Activated naive CD8-positive, alpha-beta T cell treated with anti-CD3 and anti-CD28 coated beads, Interleukin-2, amount 10 ng/mL, durations not matched to agents 7 days and 5 days (primary cell): ENCODE data around the gene FAM83C. TPM values are rescaled to one million over a fixed set of nuclear protein-coding genes. Genes with fewer than 3 reads are reported as not detected.

Experiments used
- ATAC-seq: fragments of 150-1000 bp; cut with Tn5 transposase; one replicate; pipeline ENCODE4 v1.10.0; 2021; ENCODE audit warnings: low read depth, moderate library complexity
- POLR2A ChIA-PET: fragments of 350-600 bp; sonication (Branson Sonifier 250); formaldehyde crosslinking; loops from one replicate; lab custom pipeline; 2021; ENCODE audit warnings: antibody characterized with exemption; lab: Charles Lee
- DNase-seq: peaks from one replicate; pipeline ENCODE4 v3.0.0; 2021
- H3K27ac Mint-ChIP-seq: one replicate; pipeline ENCODE4 v1.8.0; 2022; ENCODE audit warnings: mild to moderate bottlenecking, mixed read lengths
- H3K27me3 Mint-ChIP-seq: one replicate; pipeline ENCODE4 v1.8.0; 2022; ENCODE audit warnings: mild to moderate bottlenecking, moderate library complexity, mixed read lengths
- H3K36me3 Mint-ChIP-seq: one replicate; pipeline ENCODE4 v1.8.0; 2021; ENCODE audit warnings: mild to moderate bottlenecking, mixed read lengths
- H3K4me1 Mint-ChIP-seq: one replicate; pipeline ENCODE4 v1.8.0; 2021; ENCODE audit warnings: mixed read lengths
- H3K4me3 Mint-ChIP-seq: one replicate; pipeline ENCODE4 v1.8.0; 2022; ENCODE audit warnings: mild to moderate bottlenecking, moderate library complexity, mixed read lengths
- H3K9me3 Mint-ChIP-seq: one replicate; pipeline ENCODE4 v1.8.0; 2021; ENCODE audit warnings: mixed read lengths
- total RNA-seq, 2 experiments: library from RNA; stranded (reverse); gene quantifications; one replicate each; pipeline ENCODE4 v1.2.3, GENCODE V29; 2021

FAM83C gene
- total RNA-seq, 2 experiments from 2014 or later, result not detected

- Mint-ChIP-seq H3K4me3 (no peak overlapping the region), H3K27ac (no peak overlapping the region), H3K9me3 (no peaks in the 10 kb centered on the region), H3K4me1 (peaks cover 1% of the 10 kb centered on the region), H3K36me3 (no peaks in the 10 kb centered on the region), H3K27me3 (peaks cover 10% of the 10 kb centered on the region)
- no peak for DNase-seq
- POLR2A ChIA-PET, result no interaction called here
- ATAC-seq, result no peak
These were observed 1.3 kb downstream of the FAM83C start for GRCh38 chr20:35290887-35291417.

GRCh38 chr20:35290186-35290886, 1.9 kb downstream of the FAM83C start:
- no peak for DNase-seq
- H3K27ac Mint-ChIP-seq, result no peak overlapping the region
- no peak for ATAC-seq
- POLR2A ChIA-PET, result no interaction called here
- H3K4me3 Mint-ChIP-seq, result no peak overlapping the region
- H3K36me3 Mint-ChIP-seq, result no peaks in the 10 kb centered on the region
- peaks cover 7% of the 10 kb centered on the region for H3K4me1 Mint-ChIP-seq
- H3K27me3 Mint-ChIP-seq, result peaks cover 8% of the 10 kb centered on the region
- no peaks in the 10 kb centered on the region for H3K9me3 Mint-ChIP-seq

- POLR2A ChIA-PET, result no interaction called here
- Mint-ChIP-seq H3K27me3 (no peaks in the 10 kb centered on the region), H3K27ac (no peak overlapping the region), H3K4me1 (peaks cover 15% of the 10 kb centered on the region), H3K36me3 (no peaks in the 10 kb centered on the region), H3K9me3 (no peaks in the 10 kb centered on the region), H3K4me3 (no peak overlapping the region)
- ATAC-seq (no peak), DNase-seq (no peak)
These were observed 3.7 kb downstream of the FAM83C start for GRCh38 chr20:35288325-35289060.

GRCh38 chr20:35287509-35288324, 4.5 kb downstream of the FAM83C start:
- Mint-ChIP-seq H3K4me3 (no peak overlapping the region), H3K27me3 (no peaks in the 10 kb centered on the region), H3K4me1 (peaks cover 19% of the 10 kb centered on the region), H3K9me3 (no peaks in the 10 kb centered on the region), H3K27ac (no peak overlapping the region), H3K36me3 (no peaks in the 10 kb centered on the region)
- ATAC-seq, result no peak
- no peak for DNase-seq
- POLR2A ChIA-PET, result interaction anchor here (1.3 kb wide), 1 partner anchor 10 kb away, joined by 4 read pairs; the partner anchor contains the start of gene MMP24OS

- Mint-ChIP-seq H3K4me1 (peaks cover 22% of the 10 kb centered on the region), H3K27ac (no peak overlapping the region), H3K36me3 (peaks cover 4% of the 10 kb centered on the region), H3K4me3 (no peak overlapping the region), H3K27me3 (no peaks in the 10 kb centered on the region), H3K9me3 (no peaks in the 10 kb centered on the region)
- DNase-seq (no peak), ATAC-seq (no peak)
- POLR2A ChIA-PET, result interaction anchor here (1.3 kb wide), 1 partner anchor 9 kb away, joined by 4 read pairs; the partner anchor contains the start of gene MMP24OS
These were observed 5.2 kb downstream of the FAM83C start for GRCh38 chr20:35286899-35287508.

DNA sequence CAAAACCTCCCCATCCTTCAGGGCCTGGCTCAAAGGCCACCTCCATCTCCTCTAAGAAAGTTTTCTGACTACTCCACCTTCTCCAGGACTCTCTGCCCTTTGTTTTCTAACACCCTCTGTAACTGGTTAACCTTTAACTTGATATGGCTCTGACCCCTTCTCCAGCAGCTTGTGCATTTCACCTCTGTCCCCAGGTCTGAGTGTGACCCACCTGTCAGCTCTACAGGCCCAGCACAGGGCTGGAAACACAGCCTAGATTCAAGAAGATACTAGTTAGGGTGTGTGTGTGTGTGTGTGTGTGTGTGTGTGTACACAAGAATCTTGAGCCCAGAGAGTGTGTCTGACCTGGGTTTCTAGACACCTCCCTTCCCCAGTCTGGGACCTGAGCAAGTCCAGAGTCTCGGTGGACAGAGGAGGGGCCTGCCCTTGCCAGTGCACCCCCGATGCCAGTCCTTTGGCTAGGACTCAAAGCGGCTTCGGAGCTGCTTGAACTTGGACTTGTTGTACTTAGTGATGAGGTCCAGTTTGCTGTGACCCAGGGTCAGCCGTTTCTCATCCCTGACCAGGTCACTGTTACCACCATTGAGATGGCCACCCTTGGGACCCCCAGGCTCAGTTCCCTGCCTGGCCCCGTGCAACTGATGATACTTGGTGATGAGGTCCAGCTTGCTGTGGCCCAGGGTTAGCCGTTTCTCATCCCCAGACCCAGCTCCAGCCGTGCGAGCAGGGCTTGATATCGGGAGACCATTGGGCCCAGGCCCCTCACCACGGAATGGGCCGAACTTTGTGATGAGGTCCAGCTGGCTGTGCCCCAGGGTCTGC, 5.9 kb downstream of the FAM83C start:
- ATAC-seq, result no peak
- peak overlapping the region; percentile 90 for H3K4me3 Mint-ChIP-seq
- peaks cover 22% of the 10 kb centered on the region for H3K4me1 Mint-ChIP-seq
- peaks cover 7% of the 10 kb centered on the region for H3K36me3 Mint-ChIP-seq
- H3K9me3 Mint-ChIP-seq, result no peaks in the 10 kb centered on the region
- H3K27ac Mint-ChIP-seq, result peak overlapping the region; percentile 85
- DNase-seq, result no peak
- no peaks in the 10 kb centered on the region for H3K27me3 Mint-ChIP-seq
- POLR2A ChIA-PET, result interaction anchor here (1.3 kb wide), 1 partner anchor 8 kb away, joined by 4 read pairs; the partner anchor contains the start of gene MMP24OS

DNA sequence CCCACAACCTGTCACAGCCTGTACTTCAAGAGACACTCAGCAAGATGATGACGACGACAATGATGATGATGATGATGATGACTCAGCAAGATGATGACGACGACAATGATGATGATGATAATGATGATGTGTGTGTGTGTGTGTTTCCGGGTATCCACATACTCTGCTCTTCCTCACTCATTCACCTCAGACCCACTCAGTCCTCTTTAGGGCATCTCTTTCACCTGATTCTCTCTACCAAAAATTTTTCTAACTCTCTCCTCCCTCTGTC, 6.5 kb downstream of the FAM83C start:
- Mint-ChIP-seq H3K9me3 (no peaks in the 10 kb centered on the region), H3K4me1 (peaks cover 22% of the 10 kb centered on the region), H3K36me3 (peaks cover 7% of the 10 kb centered on the region), H3K27ac (peak overlapping the region; percentile 85), H3K4me3 (peak overlapping the region; percentile 90), H3K27me3 (no peaks in the 10 kb centered on the region)
- no peak for ATAC-seq
- no peak for DNase-seq
- POLR2A ChIA-PET, result no interaction called here

GRCh38 chr20:35284992-35285805, 7.0 kb downstream of the FAM83C start:
- DNase-seq (no peak), ATAC-seq (no peak)
- H3K4me3 Mint-ChIP-seq, result peak overlapping the region; percentile 90
- no peaks in the 10 kb centered on the region for H3K27me3 Mint-ChIP-seq
- POLR2A ChIA-PET, result interaction anchor here (0.7 to 1.7 kb wide), 12 partner anchors 9 to 669 kb away, joined by 3 to 7 read pairs (median 4); partner anchors contain the start of genes CEP250, EDEM2, RBM39 and SCAND1
- peaks cover 8% of the 10 kb centered on the region for H3K36me3 Mint-ChIP-seq
- peaks cover 22% of the 10 kb centered on the region for H3K4me1 Mint-ChIP-seq
- H3K9me3 Mint-ChIP-seq, result no peaks in the 10 kb centered on the region
- H3K27ac Mint-ChIP-seq, result peak overlapping the region; percentile 85

GRCh38 chr20:35284267-35284991, 7.8 kb downstream of the FAM83C start, which contains the start of gene EIF6:
Gene EIF6 (minus strand): TSS chr20:35284772. CDS start chr20:35284487, 285 bp downstream.
- peaks cover 12% of the 10 kb centered on the region for H3K36me3 Mint-ChIP-seq
- peak; percentile 81 for DNase-seq
- peaks cover 22% of the 10 kb centered on the region for H3K4me1 Mint-ChIP-seq
- ATAC-seq, result peak; percentile 81
- no peaks in the 10 kb centered on the region for H3K9me3 Mint-ChIP-seq
- H3K4me3 Mint-ChIP-seq, result peak within 1 kb of the TSS; percentile 90
- H3K27ac Mint-ChIP-seq, result peak within 1 kb of the TSS; percentile 85
- POLR2A ChIA-PET, result interaction anchor here (0.6 to 1.7 kb wide), 16 partner anchors 8 to 670 kb away, joined by 3 to 7 read pairs (median 3); partner anchors contain the start of genes CEP250, EDEM2, RBM39 and SCAND1
- H3K27me3 Mint-ChIP-seq, result no peaks in the 10 kb centered on the region

DNA sequence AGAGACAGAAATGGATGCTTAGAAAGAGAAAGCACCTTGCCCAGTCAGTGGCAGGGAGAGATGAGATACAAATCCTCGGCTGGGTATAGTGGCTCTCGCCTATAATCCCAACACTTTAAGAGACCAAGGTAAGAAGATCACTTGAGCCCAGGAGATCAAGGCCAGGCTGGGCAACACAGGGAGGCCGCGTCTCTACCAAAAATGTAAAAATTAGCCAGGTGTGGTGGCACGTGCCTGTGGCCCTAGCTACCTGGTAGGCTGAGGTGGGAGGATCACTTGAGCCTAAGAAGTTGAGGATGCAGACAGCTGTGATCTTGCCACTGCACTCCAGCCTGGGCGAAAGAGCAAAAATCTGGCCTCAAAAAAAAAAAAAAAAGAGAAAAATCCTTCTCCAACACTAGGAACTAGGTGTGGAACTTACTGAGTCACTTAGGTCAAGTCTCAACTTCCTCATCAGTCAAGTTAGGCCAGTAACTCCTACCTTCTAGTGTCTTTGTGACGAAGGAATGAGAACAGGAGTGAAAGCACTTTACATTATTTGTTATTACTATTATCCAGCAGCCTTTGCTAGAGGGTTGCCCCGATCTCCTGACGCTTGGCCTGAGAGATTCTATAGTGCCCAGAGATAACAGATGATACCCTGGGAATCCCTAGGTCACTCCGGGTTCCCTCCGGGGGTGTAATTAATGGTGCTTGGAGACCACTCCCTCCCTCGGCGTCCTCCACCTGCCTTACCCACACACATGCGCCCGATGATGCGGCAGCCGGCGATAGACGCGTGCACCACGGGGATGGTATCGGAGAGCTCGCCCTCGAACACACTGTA, 8.6 kb downstream of the FAM83C start:
- POLR2A ChIA-PET, result interaction anchor here (0.5 to 1.7 kb wide), 14 partner anchors 7 to 671 kb away, joined by 3 to 7 read pairs (median 4); partner anchors contain the start of genes CEP250, EDEM2, RBM39 and SCAND1
- Mint-ChIP-seq H3K27ac (peak overlapping the region; percentile 85), H3K4me1 (peaks cover 22% of the 10 kb centered on the region), H3K4me3 (peak overlapping the region; percentile 90), H3K9me3 (no peaks in the 10 kb centered on the region), H3K27me3 (no peaks in the 10 kb centered on the region), H3K36me3 (peaks cover 14% of the 10 kb centered on the region)
- DNase-seq, result no peak
- ATAC-seq, result no peak
